SK-N-SH (cell line): Measurements from ENCODE around the gene EBF4. TPM values are rescaled to one million over a fixed set of nuclear protein-coding genes. Genes with fewer than 3 reads are reported as not detected.
A peak's percentile ranks its signal among the peaks of the same experiment; 100 is the strongest.

Experiments used
- CTCF ChIA-PET: fragments of 300-600, 350-600 bp; formaldehyde crosslinking; extraction: SDS; loops from one replicate; lab custom pipeline; 2021; lab: Yijun Ruan, JAX
- POLR2A ChIA-PET: fragments of 350-600 bp; sonication (Branson Sonifier 250); formaldehyde crosslinking; extraction: SDS; loops from one replicate; lab custom pipeline; 2020; ENCODE audit warnings: antibody characterized with exemption, inconsistent platforms; lab: Yijun Ruan, JAX
- DNase-seq: peaks from one replicate; pipeline ENCODE4 v3.0.0; 2012
- H2AFZ ChIP-seq: fragments of 200-600 bp; sonication (generic); 2 replicates; pipeline ENCODE4 v1.8.1; 2016; ENCODE audit warnings: antibody characterized with exemption, mild to moderate bottlenecking, low read depth
- H3F3A ChIP-seq: fragments of 200-600 bp; sonication (generic); replicated peaks from 2 replicates; pipeline ENCODE3; 2016; ENCODE audit warnings: antibody characterized with exemption, mild to moderate bottlenecking; ENCODE audit not compliant: insufficient read depth
- H3K27ac ChIP-seq, 2 experiments: fragments of 200-500 bp in 1 of 2; fragments of 200-600 bp in 1 of 2; sonication (Bioruptor generic) in 1 of 2; sonication (generic), shearing (Covaris generic) in 1 of 2; 2 replicates each; pipeline versions ENCODE4 v1.5.1 to v1.6.1; 2014 to 2016; ENCODE audit warnings: low read depth in 2 of 2, inconsistent platforms in 1 of 2, low read length in 1 of 2, mild to moderate bottlenecking in 1 of 2, mixed read lengths in 1 of 2
- H3K27me3 ChIP-seq: fragments of 200-600 bp; sonication (generic), shearing (Covaris generic); 2 replicates; pipeline ENCODE4 v1.6.1; 2016; ENCODE audit warnings: mixed run types; ENCODE audit not compliant: insufficient read depth
- H3K36me3 ChIP-seq, 2 experiments: fragments of 200-500 bp in 1 of 2; fragments of 200-600 bp in 1 of 2; sonication (Bioruptor generic) in 1 of 2; sonication (generic) in 1 of 2; replicated peaks in 1 of 2; 2 replicates each; pipeline versions ENCODE3 to v1.5.1; 2014 to 2016; ENCODE audit warnings: low read length in 1 of 2, mild to moderate bottlenecking in 1 of 2; ENCODE audit not compliant: insufficient read depth in 2 of 2, control insufficient read depth in 1 of 2
- H3K4me1 ChIP-seq, 2 experiments: fragments of 200-500 bp in 1 of 2; fragments of 200-600 bp in 1 of 2; sonication (Bioruptor generic) in 1 of 2; sonication (generic), shearing (Covaris generic) in 1 of 2; 2 replicates each; pipeline versions ENCODE4 v1.5.1 to v1.6.1; 2014 to 2016; ENCODE audit warnings: low read depth in 1 of 2, low read length in 1 of 2, mixed run types in 1 of 2; ENCODE audit not compliant: insufficient read depth in 2 of 2, control insufficient read depth in 1 of 2
- H3K4me2 ChIP-seq: fragments of 200-600 bp; sonication (generic), shearing (Covaris generic); 2 replicates; pipeline ENCODE4 v1.6.1; 2017; ENCODE audit warnings: mixed run types
- H3K4me3 ChIP-seq, 2 experiments: fragments of 200-500 bp in 1 of 2; fragments of 200-600 bp in 1 of 2; sonication (Bioruptor generic) in 1 of 2; sonication (generic), shearing (Covaris generic) in 1 of 2; 2 replicates each; pipeline versions ENCODE4 v1.5.1 to v1.8.1; 2014 to 2016; ENCODE audit warnings: low read depth in 2 of 2, inconsistent platforms in 1 of 2, low read length in 1 of 2, mild to moderate bottlenecking in 1 of 2, mixed read lengths in 1 of 2, moderate library complexity in 1 of 2
- H3K79me2 ChIP-seq: fragments of 200-600 bp; sonication (generic); 2 replicates; pipeline ENCODE4 v1.8.1; 2017; ENCODE audit warnings: mild to moderate bottlenecking; ENCODE audit not compliant: insufficient read depth
- H3K9ac ChIP-seq: fragments of 200-600 bp; sonication (generic); 2 replicates; pipeline ENCODE4 v1.6.1; 2017; ENCODE audit warnings: mixed run types
- H3K9me2 ChIP-seq: fragments of 200-600 bp; sonication (generic); 2 replicates; pipeline ENCODE4 v1.6.1; 2017; ENCODE audit warnings: mixed run types
- H3K9me3 ChIP-seq: fragments of 200-600 bp; sonication (generic); 2 replicates; pipeline ENCODE4 v1.6.1; 2017; ENCODE audit warnings: mixed run types, mild to moderate bottlenecking, moderate library complexity
- H4K20me1 ChIP-seq: fragments of 200-600 bp; sonication (generic); 2 replicates; pipeline ENCODE4 v1.6.1; 2017; ENCODE audit warnings: mild to moderate bottlenecking, mixed run types; ENCODE audit not compliant: insufficient read depth
- CHD2 ChIP-seq: fragments of 150-350 bp; IDR thresholded peaks from 2 replicates; pipeline ENCODE4 v1.6.1; 2018; ENCODE audit warnings: low read length; ENCODE audit not compliant: partially characterized antibody
- ELF1 ChIP-seq: IDR thresholded peaks from 2 replicates; pipeline ENCODE4 v1.4.0; 2012
- FOSL2 ChIP-seq: IDR thresholded peaks from 2 replicates; pipeline ENCODE4 v1.4.0; 2012; ENCODE audit warnings: low read depth, mild to moderate bottlenecking, moderate library complexity, borderline replicate concordance
- GATA2 ChIP-seq: sonication (generic); formaldehyde crosslinking; IDR thresholded peaks from 2 replicates; pipeline ENCODE4 v1.5.0; 2020; ENCODE audit warnings: mild to moderate bottlenecking, missing genetic modification reagents
- JUND ChIP-seq: IDR thresholded peaks from 2 replicates; pipeline ENCODE4 v1.4.0; 2012
- MAX ChIP-seq: IDR thresholded peaks from 2 replicates; pipeline ENCODE4 v1.4.0; 2012; ENCODE audit warnings: low read depth
- MXI1 ChIP-seq: IDR thresholded peaks from 2 replicates; pipeline ENCODE4 v1.6.1; 2012; ENCODE audit warnings: mild to moderate bottlenecking, low read depth, low read length, improper control_type of control experiment
- NFIC ChIP-seq: IDR thresholded peaks from 2 replicates; pipeline ENCODE4 v1.4.0; 2012; ENCODE audit warnings: borderline replicate concordance
- NRF1 ChIP-seq: IDR thresholded peaks from 2 replicates; pipeline ENCODE4 v1.6.1; 2012; ENCODE audit warnings: low read depth, mild to moderate bottlenecking, low read length
- PBX3 ChIP-seq: IDR thresholded peaks from 2 replicates; pipeline ENCODE4; 2012
- RCOR1 ChIP-seq: fragments of 150-350 bp; IDR thresholded peaks from 2 replicates; pipeline ENCODE4 v1.6.1; 2017; ENCODE audit warnings: antibody characterized with exemption, low read length
- REST ChIP-seq: IDR thresholded peaks from 2 replicates; pipeline ENCODE4 v1.6.1; 2012; ENCODE audit warnings: mild to moderate bottlenecking, low read depth, low read length, moderate library complexity
- RFX5 ChIP-seq: IDR thresholded peaks from 2 replicates; pipeline ENCODE4 v1.6.1; 2012; ENCODE audit warnings: mild to moderate bottlenecking, improper control_type of control experiment, low read length
- SIN3A ChIP-seq: IDR thresholded peaks from 2 replicates; pipeline ENCODE4 v1.6.1; 2012; ENCODE audit warnings: low read depth, mild to moderate bottlenecking, low read length, moderate library complexity, borderline replicate concordance
- SMC3 ChIP-seq: IDR thresholded peaks from 2 replicates; pipeline ENCODE4 v1.6.1; 2012; ENCODE audit warnings: low read depth, low read length, improper control_type of control experiment
- TAF1 ChIP-seq: IDR thresholded peaks from 2 replicates; pipeline ENCODE4 v1.6.1; 2012; ENCODE audit warnings: low read depth, mild to moderate bottlenecking, low read length, moderate library complexity, borderline replicate concordance
- TCF12 ChIP-seq: IDR thresholded peaks from 2 replicates; pipeline ENCODE4 v1.4.0; 2012
- TEAD4 ChIP-seq: IDR thresholded peaks from 2 replicates; pipeline ENCODE4 v1.4.0; 2012; ENCODE audit warnings: mild to moderate bottlenecking, borderline replicate concordance; ENCODE audit not compliant: insufficient read depth
- USF1 ChIP-seq: IDR thresholded peaks from 2 replicates; pipeline ENCODE4 v1.4.0; 2012; ENCODE audit warnings: low read depth, borderline replicate concordance
- USF2 ChIP-seq: fragments of 150-350 bp; IDR thresholded peaks from 2 replicates; pipeline ENCODE4 v1.6.1; 2017; ENCODE audit warnings: antibody characterized with exemption, low read length, low read depth, borderline replicate concordance
- WGBS: methylation state at CpG from one replicate; pipeline ENCODE4 v1.1.6; 2017; ENCODE audit warnings: low lambda C conversion rate; 5-methylcytosine and 5-hydroxymethylcytosine counted together
- polyA plus RNA-seq, 3 experiments: library from polyadenylated mRNA; depleted of rRNA; stranded (reverse); fragments of >200 nt; gene quantifications; 2 replicates each; pipeline ENCODE4 v1.2.3, GENCODE V29; 2012

The EBF4 gene
- polyA plus RNA-seq, 1 of the 3 experiments (the other 2 are of a cell fraction): 20.6 TPM

GRCh38 chr20:2655331-2656116 lies 37.1 kb upstream of the EBF4 start:
- TF ChIP-seq FOSL2: no peak
- TF ChIP-seq TAF1: no peak
- no peak for TF ChIP-seq NRF1
- no peak for TF ChIP-seq MAX
- no peak for TF ChIP-seq ELF1
- TF ChIP-seq PBX3: no peak
- no peak for TF ChIP-seq NFIC
- TF ChIP-seq SIN3A: no peak
- TF ChIP-seq REST: no peak
- TF ChIP-seq TEAD4: no peak
- TF ChIP-seq MXI1: no peak
- TF ChIP-seq USF1: no peak
- no peak for TF ChIP-seq JUND
- no peak for TF ChIP-seq CHD2
- no peak for TF ChIP-seq RFX5
- TF ChIP-seq TCF12: no peak
- TF ChIP-seq RCOR1: no peak
- TF ChIP-seq USF2: no peak
- TF ChIP-seq GATA2 (CRISPR knock-in tag): no peak
- TF ChIP-seq SMC3: no peak
- peaks cover 44 to 65% of the 10 kb centered on the region in 2 experiments for H3K36me3 ChIP-seq
- CTCF ChIA-PET: interaction anchor here (1.3 to 10.6 kb wide), 2 partner anchors 9 to 133 kb away, joined by 4 to 133 read pairs; no protein-coding TSS in a partner anchor

More at GRCh38 chr20:2655331-2656116, 37.1 kb upstream of the EBF4 start:
- DNase-seq: no peak
- POLR2A ChIA-PET: interaction anchor here (2.2 kb wide), 1 partner anchor 9 kb away, joined by 8 read pairs; the partner anchor contains the start of gene IDH3B
- WGBS: 95% methylated on average over 15 of the region's 17 CpGs
- Histone ChIP-seq H3K9me2 (no peaks in the 10 kb centered on the region), H3K27ac (no peak overlapping the region), H3K9ac (0 out of 2 replicates have a peak overlapping the region, but pooled peaks have one; percentile 97), H3K4me3 (no peak overlapping the region), H3K27me3 (no peaks in the 10 kb centered on the region), H3K4me2 (no peak overlapping the region), H3K9me3 (no peaks in the 10 kb centered on the region), H3K79me2 (peaks cover 52% of the 10 kb centered on the region), H4K20me1 (peaks cover 45% of the 10 kb centered on the region), H3K4me1 (peaks cover 6 to 18% of the 10 kb centered on the region in 2 experiments; a peak in 3 of 4 replicates), H3F3A (peaks cover 51% of the 10 kb centered on the region), H2AFZ (no peak overlapping the region)
